Activated naive CD8-positive, alpha-beta T cell treated with anti-CD3 and anti-CD28 coated beads, Interleukin-2, amount 50 U/mL, for 24 hours (primary cell): ENCODE results near the gene LILRA5.
"Not testable (repeated sequence)": the region's sequence is repeated elsewhere in the genome, so short reads cannot be mapped to it uniquely, and the experiment has no call there.

Source experiments
- ATAC-seq: fragments of 150-1000 bp; cut with Tn5 transposase; one replicate; pipeline ENCODE4 v1.10.0; 2021
- DNase-seq: peaks from one replicate; pipeline ENCODE4 v3.0.0; 2021
- H3K27ac Mint-ChIP-seq: one replicate; pipeline ENCODE4 v1.8.0; 2021; ENCODE audit warnings: mild to moderate bottlenecking, mixed read lengths
- H3K27me3 Mint-ChIP-seq: one replicate; pipeline ENCODE4 v1.8.0; 2021; ENCODE audit warnings: mixed read lengths
- H3K36me3 Mint-ChIP-seq: one replicate; pipeline ENCODE4 v1.8.0; 2021; ENCODE audit warnings: low read depth, mixed read lengths
- H3K4me1 Mint-ChIP-seq: one replicate; pipeline ENCODE4 v1.8.0; 2021; ENCODE audit warnings: mixed read lengths
- H3K4me3 Mint-ChIP-seq: one replicate; pipeline ENCODE4 v1.8.0; 2021; ENCODE audit warnings: mild to moderate bottlenecking, moderate library complexity, mixed read lengths
- H3K9me3 Mint-ChIP-seq: one replicate; pipeline ENCODE4 v1.8.0; 2021; ENCODE audit warnings: mixed read lengths

LILRA5 gene

DNA sequence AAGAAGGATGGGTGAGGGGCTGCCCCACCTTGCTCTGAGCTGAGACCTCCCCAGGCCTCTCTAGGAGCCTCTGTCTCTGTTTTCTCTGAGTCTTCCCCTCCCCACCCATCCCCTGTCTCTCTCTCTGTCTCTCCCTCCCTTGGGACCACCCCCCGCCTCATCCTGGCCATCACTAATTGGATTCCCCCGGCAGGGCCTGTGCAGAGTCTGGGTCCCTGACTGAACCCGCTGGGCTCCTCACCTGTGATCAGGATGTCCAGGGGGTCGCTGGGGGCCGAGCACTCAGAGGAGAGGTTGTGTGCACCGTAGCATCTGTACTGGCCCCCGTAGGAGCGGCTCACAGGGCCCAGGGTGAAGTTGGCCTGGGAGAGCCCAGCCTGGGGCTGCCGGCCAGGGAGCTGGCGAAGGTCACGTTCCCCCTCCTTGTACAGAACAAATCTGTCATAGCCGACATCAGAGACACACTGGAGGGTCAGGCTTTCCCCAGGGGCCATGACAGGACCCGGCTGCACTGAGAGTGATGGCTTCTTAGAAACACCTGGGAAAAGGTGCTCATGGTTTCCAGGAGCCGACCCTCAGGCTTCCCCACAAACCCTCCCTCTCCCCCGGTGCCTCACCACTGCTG is 34.3 kb downstream of the LILRA5 start:
- not testable (repeated sequence) for ATAC-seq, H3K27ac Mint-ChIP-seq, H3K36me3 Mint-ChIP-seq, H3K4me3 Mint-ChIP-seq, H3K9me3 Mint-ChIP-seq, DNase-seq
- Mint-ChIP-seq H3K4me1 (peaks cover 15% of the 10 kb centered on the region), H3K27me3 (peaks cover 34% of the 10 kb centered on the region)

DNA sequence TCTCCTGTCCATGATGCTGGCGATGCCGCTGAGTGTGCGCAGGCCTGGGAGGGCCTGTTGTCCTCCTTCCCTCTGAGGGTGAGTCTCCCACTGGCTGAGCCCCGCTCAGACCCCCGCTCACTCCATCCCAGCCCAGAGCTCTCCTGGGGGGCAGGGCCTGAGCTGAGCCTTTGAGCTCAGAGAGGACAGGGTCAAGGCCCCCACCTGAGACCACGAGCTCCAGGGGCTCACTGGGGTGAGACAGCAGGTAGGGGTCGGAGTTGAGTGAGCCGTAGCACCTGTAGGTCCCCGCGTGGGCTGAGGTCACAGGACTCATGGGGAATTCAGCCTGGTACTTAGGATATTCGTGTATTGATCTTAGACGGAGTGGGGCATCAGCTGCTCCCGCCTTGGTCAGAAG is 34.9 kb downstream of the LILRA5 start:
- H3K4me3 Mint-ChIP-seq, H3K27ac Mint-ChIP-seq, H3K9me3 Mint-ChIP-seq, ATAC-seq, DNase-seq, H3K36me3 Mint-ChIP-seq: not testable (repeated sequence)
- peaks cover 11% of the 10 kb centered on the region for H3K4me1 Mint-ChIP-seq
- H3K27me3 Mint-ChIP-seq, result peaks cover 35% of the 10 kb centered on the region

DNA sequence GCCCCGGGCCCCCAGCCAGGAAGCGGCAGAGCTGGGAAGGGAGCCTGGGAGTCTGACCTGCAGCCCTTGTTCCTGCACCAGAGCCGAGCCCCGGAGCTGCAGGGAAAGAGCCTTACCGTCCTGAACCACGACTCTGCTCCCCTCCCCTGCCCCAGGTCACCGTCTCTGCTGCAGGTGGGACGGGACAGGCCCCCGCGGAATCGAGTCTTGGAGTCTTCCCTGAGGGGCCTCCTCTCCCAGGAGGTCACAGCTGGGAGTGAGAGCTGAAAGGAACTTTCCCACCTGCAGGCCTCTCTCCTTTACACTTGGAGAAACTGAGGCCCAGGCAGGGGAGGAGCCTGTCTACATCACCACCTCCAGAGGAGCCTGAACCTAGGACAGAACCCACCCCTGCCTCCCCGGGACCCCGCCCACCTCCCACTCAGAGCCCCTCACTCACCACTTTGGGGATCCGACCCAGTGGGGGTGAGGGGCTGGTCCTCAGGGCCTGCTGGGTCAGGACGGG is 35.8 kb downstream of the LILRA5 start:
- peaks cover 35% of the 10 kb centered on the region for H3K27me3 Mint-ChIP-seq
- not testable (repeated sequence) for ATAC-seq, H3K27ac Mint-ChIP-seq, H3K36me3 Mint-ChIP-seq, H3K9me3 Mint-ChIP-seq, DNase-seq, H3K4me1 Mint-ChIP-seq, H3K4me3 Mint-ChIP-seq

DNA sequence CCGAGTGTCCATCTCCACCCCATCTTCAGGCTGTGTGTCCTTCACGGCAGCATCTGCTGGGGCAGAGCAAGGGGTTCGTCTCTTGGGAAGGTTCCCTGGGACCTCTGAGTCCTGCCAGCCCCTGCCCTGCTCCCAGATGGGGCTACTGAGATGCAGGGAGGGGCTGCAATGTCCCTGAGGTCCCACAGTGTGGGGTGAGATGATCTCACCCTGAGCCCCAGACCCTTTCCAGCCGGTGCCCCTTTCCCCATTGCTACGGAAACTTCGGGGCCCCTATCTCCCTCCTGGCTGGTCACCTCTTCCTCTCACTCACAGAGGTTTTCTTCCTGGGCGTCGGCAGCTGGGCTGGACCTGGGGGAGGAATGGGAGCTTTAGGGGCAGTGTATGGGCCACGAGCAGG is 37.0 kb downstream of the LILRA5 start:
- no peak for ATAC-seq
- H3K27ac Mint-ChIP-seq, result no peak overlapping the region
- H3K36me3 Mint-ChIP-seq, result no peaks in the 10 kb centered on the region

DNA sequence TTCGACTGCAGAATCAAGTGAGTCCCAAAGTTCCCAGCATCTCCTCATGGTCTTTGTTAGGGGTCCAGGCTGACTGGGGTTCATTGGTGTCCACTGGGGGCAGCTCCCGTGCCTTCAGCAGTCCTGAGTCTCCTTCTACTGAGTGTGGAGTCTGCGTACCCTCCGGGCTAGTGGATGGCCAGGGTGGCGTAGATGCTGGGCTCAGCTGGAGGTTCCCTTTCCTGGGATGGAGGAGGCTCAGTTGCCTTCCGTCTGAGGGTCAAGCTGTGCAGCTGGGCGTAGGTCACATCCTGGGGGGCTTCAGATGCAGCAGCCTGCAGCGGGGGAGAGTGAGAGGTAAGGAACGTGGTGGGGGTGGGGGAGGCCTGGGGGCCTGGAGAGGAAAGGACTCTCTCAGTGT is 38.5 kb downstream of the LILRA5 start:
- H3K36me3 Mint-ChIP-seq, ATAC-seq, H3K9me3 Mint-ChIP-seq, H3K4me1 Mint-ChIP-seq, H3K27ac Mint-ChIP-seq, DNase-seq, H3K4me3 Mint-ChIP-seq: not testable (repeated sequence)
- peaks cover 28% of the 10 kb centered on the region for H3K27me3 Mint-ChIP-seq

More for the DNA sequence above, 37.0 kb downstream of the LILRA5 start:
- Mint-ChIP-seq H3K4me1 (peaks cover 3% of the 10 kb centered on the region), H3K9me3 (no peaks in the 10 kb centered on the region), H3K27me3 (peaks cover 32% of the 10 kb centered on the region), H3K4me3 (no peak overlapping the region)
- DNase-seq, result no peak

DNA sequence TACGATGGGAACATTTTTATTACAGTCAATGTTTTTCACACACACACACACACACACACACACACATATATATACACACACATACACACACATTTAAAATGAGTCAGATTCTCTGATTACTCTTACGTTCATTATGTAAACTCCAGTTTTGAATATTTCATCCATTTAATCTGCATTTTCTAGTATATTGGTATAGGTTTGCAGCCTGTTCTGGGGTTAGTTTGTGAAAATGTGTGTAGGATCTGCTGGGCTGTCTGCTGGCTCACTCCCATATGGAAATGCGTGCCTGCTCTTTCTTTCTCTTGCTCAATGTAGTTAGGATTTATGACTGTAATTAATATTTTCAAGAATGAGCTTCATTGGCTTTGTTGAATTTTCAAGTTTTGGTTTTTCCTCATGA is 39.1 kb downstream of the LILRA5 start:
- Mint-ChIP-seq H3K4me1 (no peaks in the 10 kb centered on the region), H3K27ac (no peak overlapping the region), H3K36me3 (no peaks in the 10 kb centered on the region), H3K9me3 (no peaks in the 10 kb centered on the region), H3K27me3 (peaks cover 26% of the 10 kb centered on the region), H3K4me3 (no peak overlapping the region)
- ATAC-seq (no peak), DNase-seq (no peak)

DNA sequence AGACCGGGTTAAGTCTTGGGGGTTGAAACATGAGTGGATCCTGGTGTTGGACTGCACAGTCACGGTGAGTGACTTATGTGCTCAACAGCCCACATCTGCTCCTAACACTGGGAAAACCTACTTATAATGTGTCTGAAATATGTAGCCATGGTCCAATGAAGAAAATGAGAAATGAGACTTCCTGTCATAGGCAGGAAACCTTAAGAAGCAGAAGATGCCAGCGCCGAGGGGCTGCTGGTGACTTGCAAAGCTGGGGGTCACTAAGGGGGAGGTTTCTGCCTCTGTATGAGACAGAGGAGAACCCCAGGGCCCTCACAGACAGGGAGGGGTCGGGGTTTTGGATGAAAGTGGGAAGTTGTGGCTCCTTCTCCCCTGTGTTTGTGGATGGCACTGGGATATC is 40.8 kb downstream of the LILRA5 start:
- H3K36me3 Mint-ChIP-seq, H3K4me3 Mint-ChIP-seq, H3K9me3 Mint-ChIP-seq: not testable (repeated sequence)

DNA sequence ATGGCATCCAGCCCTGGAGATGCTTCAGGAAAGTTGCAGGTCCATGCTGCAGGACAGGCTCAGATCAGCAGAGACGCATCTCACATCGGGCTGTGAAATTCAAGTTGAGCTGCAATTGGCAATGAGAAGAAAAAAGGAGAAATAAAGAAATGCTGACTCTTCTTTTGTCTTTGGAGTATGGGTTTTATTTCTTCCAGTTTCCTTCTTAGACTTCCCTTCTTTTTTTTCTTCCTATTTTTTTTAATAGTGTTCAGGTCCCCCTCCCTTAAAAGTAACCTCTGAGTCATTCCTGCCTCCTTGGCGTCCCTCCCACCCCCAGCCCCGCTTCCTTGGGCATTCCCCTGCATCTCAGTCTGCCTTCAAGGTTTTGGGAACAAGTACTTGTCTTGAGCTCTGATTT is 41.4 kb downstream of the LILRA5 start:
- H3K4me3 Mint-ChIP-seq, H3K9me3 Mint-ChIP-seq, DNase-seq, H3K36me3 Mint-ChIP-seq, H3K27ac Mint-ChIP-seq, ATAC-seq, H3K4me1 Mint-ChIP-seq: not testable (repeated sequence)
- H3K27me3 Mint-ChIP-seq, result peaks cover 27% of the 10 kb centered on the region

More for the DNA sequence above, 40.8 kb downstream of the LILRA5 start:
- not testable (repeated sequence) for DNase-seq, H3K27ac Mint-ChIP-seq, H3K4me1 Mint-ChIP-seq, ATAC-seq
- peaks cover 27% of the 10 kb centered on the region for H3K27me3 Mint-ChIP-seq

DNA sequence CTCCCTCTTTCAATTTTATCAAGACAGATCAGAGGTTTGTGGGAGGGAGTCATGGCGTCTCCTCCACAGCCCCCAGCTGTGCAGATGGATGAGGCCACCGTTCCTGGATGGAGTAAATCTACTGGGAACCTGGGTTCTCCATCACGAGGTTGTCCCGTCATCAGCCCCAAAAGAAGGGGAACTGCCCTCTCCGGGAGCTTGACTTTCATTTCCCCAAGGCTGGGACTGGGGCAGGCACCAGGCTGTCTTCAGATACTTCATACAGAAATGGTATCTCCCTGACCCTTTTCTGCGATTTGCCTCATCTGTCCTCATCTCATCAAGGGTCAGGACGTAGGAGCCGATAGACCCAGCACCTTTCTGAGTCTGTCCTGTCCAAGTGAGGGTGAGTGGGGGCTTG is 41.9 kb downstream of the LILRA5 start:
- DNase-seq (no peak), ATAC-seq (no peak)
- H3K27ac Mint-ChIP-seq, result no peak overlapping the region
- no peak overlapping the region for H3K4me3 Mint-ChIP-seq
- H3K36me3 Mint-ChIP-seq, result no peaks in the 10 kb centered on the region
- H3K9me3 Mint-ChIP-seq, result no peaks in the 10 kb centered on the region
- peaks cover 26% of the 10 kb centered on the region for H3K27me3 Mint-ChIP-seq
- H3K4me1 Mint-ChIP-seq, result no peaks in the 10 kb centered on the region

DNA sequence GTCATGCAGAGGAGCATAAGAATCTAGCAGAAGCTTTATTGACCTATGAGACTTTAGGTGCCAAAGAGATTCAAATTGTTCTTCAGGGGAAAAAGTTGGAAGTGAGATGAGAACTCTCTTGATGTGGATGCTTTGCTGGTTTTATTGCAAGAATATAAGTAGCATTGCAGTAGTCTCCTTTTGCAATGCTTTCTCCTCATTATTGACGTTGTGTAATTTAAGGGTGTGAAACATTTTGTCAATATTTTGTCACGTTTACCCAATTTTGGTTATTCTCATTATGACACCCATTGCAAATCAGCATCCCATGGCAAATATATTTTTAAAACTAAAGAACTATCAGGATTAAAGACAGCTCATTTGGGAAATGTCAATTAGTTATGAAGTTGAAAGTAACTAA is 44.0 kb downstream of the LILRA5 start:
- Mint-ChIP-seq H3K4me3 (no peak overlapping the region), H3K27me3 (peaks cover 31% of the 10 kb centered on the region), H3K36me3 (no peaks in the 10 kb centered on the region), H3K9me3 (no peaks in the 10 kb centered on the region), H3K4me1 (no peaks in the 10 kb centered on the region), H3K27ac (no peak overlapping the region)
- DNase-seq (no peak), ATAC-seq (no peak)

DNA sequence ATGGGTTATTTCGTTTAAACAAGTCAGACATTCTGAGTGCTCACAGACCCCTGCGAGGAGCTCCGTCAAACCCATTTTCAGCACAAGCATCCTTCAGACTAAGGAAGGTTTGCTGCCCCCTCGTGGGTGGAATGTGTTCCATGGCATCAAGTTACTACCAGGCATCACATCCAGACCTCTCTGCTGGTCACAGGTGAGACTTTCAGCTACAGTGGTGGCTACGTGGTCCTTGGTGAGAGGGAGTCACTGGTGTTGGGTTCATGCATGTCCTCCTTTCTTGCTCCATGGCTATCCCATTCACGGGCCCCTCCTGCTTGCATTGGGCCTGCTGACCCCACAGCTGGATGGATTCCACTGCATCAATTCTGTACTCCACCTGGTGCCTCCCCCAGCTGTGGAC is 46.8 kb downstream of the LILRA5 start:
- Mint-ChIP-seq H3K4me3 (no peak overlapping the region), H3K4me1 (no peaks in the 10 kb centered on the region), H3K27ac (no peak overlapping the region), H3K36me3 (no peaks in the 10 kb centered on the region), H3K9me3 (no peaks in the 10 kb centered on the region), H3K27me3 (peaks cover 22% of the 10 kb centered on the region)
- ATAC-seq (peak; percentile 59), DNase-seq (peak; percentile 79)

DNA sequence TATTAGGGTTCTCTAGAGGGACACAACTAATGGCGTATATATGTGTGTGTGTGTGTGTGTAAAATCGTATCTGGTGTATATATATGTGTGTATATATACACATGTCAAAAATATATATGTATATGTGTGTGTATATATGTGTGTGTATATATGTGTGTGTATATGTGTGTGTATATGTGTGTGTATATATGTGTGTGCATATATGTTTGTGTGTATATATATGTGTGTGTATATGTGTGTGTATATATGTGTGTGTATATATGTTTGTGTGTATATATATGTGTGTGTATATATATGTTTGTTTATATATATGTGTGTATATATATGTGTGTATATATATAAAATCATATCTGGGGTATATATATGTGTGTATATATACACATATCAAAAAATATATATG is 50.5 kb downstream of the LILRA5 start:
- H3K27me3 Mint-ChIP-seq, result peaks cover 22% of the 10 kb centered on the region
- ATAC-seq, result no peak
- H3K4me3 Mint-ChIP-seq, result no peak overlapping the region
- no peaks in the 10 kb centered on the region for H3K9me3 Mint-ChIP-seq
- no peaks in the 10 kb centered on the region for H3K4me1 Mint-ChIP-seq
- H3K27ac Mint-ChIP-seq, result no peak overlapping the region
- H3K36me3 Mint-ChIP-seq, result no peaks in the 10 kb centered on the region
- DNase-seq, result no peak

DNA sequence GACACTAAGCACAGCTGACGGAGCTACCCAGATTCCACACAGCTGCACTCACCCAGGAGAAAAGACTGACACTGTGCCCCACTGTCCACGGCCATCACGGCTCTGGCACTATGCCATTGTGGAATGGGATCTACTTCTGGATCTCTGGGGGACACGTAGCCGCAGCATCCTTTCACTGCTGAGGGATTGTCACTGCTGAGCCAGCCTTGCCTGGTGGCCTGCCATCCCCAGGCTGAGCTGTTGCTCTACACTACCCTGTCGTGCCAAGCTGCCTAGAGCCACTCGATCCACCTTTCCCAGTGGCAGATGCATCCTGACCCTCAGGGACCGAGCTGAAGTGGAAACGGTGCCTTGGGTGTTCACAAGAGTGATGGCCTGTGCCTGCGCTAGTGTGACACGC is 50.9 kb downstream of the LILRA5 start:
- no peak for DNase-seq
- Mint-ChIP-seq H3K27me3 (peaks cover 24% of the 10 kb centered on the region), H3K27ac (no peak overlapping the region), H3K36me3 (no peaks in the 10 kb centered on the region), H3K9me3 (no peaks in the 10 kb centered on the region), H3K4me1 (no peaks in the 10 kb centered on the region), H3K4me3 (no peak overlapping the region)
- no peak for ATAC-seq

DNA sequence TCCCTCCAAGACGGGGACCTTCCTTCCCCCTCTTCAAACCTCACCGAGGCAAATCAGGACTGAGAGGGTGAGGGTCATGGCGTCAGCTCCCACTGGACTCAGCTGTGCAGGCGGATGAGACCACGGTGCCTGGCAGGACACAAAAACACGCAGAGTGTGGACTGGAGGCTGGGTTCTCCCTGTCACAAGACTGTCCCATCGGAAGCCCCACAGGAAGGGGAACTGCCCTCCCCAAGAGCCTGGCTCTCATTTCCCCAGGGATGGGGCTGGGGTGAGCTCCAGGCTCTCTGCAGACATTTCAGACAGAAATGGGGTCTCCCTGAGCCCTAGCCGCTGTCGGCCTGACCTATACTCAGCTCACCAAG is 55.9 kb downstream of the LILRA5 start, which contains the start of gene LILRB5:
Gene LILRB5, minus strand, starts transcription at position 158 of the 365 bp plus-strand sequence. Its CDS starts 80 bp downstream, at position 78.
- no peaks in the 10 kb centered on the region for H3K36me3 Mint-ChIP-seq
- H3K9me3 Mint-ChIP-seq, result no peaks in the 10 kb centered on the region
- no peak within 1 kb of the TSS for H3K4me3 Mint-ChIP-seq
- ATAC-seq, result no peak
- no peak for DNase-seq
- no peak within 1 kb of the TSS for H3K27ac Mint-ChIP-seq
- H3K4me1 Mint-ChIP-seq, result no peaks in the 10 kb centered on the region
- peaks cover 22% of the 10 kb centered on the region for H3K27me3 Mint-ChIP-seq
